Activated T-cell treated with anti-CD3 and anti-CD28 coated beads, Interleukin-2, amount 50 U/mL, for 24 hours (primary cell): Measurements from ENCODE around the gene ZNF888.
A peak's percentile ranks its signal among the peaks of the same experiment; 100 is the strongest.

ENCODE experiments used
- DNase-seq: peaks from one replicate; pipeline ENCODE4 v3.0.0-alpha.2; 2020
- H3K27ac Mint-ChIP-seq: 2 replicates; pipeline ENCODE4 v1.8.0; 2020; ENCODE audit warnings: mild to moderate bottlenecking, mixed read lengths
- H3K27me3 Mint-ChIP-seq: 2 replicates; pipeline ENCODE4 v1.8.0; 2020; ENCODE audit warnings: mixed read lengths
- H3K36me3 Mint-ChIP-seq: 2 replicates; pipeline ENCODE4 v1.8.0; 2020; ENCODE audit warnings: low read depth, mixed read lengths
- H3K4me1 Mint-ChIP-seq: 2 replicates; pipeline ENCODE4 v1.8.0; 2020; ENCODE audit warnings: low read depth, mixed read lengths
- H3K4me3 Mint-ChIP-seq: 2 replicates; pipeline ENCODE4 v1.8.0; 2020; ENCODE audit warnings: mild to moderate bottlenecking, moderate library complexity, mixed read lengths
- H3K9me3 Mint-ChIP-seq: 2 replicates; pipeline ENCODE4 v1.8.0; 2020; ENCODE audit warnings: mixed read lengths

The ZNF888 gene

DNA sequence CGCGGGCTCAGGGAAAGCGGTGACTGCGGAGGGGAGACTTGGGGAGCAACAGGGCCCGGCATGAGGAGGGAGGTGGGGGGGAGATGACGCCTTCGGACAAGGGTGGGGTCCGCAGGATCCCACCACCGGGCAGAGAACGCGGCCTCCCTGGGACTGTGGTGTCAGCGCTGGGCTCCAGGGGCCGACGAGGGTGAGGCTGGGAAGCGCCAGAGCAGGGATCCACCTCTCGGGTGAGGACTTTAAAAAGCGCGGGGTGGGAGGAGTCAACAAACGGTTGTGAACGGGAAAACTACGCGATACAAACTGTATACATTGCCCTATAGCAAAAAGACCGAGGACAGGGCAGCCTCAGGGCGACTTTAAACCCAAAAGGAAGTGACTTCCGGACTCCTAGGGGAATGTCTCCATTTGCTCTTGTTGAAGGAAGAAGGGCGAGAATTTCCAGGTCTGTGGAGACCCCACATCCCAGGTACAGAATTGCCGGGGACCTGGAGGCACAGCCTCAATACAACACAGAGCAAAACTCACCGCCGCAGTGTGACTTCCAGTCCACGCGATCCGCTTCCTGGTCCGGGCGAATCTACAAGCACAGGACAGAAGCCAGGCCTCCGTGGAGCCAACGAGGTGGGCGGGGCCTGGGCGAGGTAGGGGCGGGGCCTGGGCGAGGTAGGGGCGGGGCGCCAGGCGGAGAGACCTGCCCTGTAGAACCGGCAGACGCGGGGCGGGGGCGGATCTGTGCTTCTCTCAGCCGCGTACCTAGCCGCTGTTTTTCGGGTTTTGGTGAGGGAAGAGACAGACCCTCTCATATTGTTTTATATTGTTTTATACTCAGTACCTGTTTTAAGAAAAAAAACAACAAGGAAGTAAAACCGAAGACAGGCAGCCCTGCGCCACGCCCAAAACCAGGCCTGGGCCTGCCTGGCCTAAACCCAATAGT, at the start of gene ZNF888:
Gene ZNF888, minus strand, starts transcription at position 588 of the 937 bp plus-strand sequence. CDS start 5,555 bp downstream, outside the sequence.
- H3K4me1 Mint-ChIP-seq, result peaks cover 24% of the 10 kb centered on the region
- peaks cover 45% of the 10 kb centered on the region for H3K36me3 Mint-ChIP-seq
- DNase-seq, result peak; percentile 89
- H3K9me3 Mint-ChIP-seq, result peaks cover 12% of the 10 kb centered on the region
- peak within 1 kb of the TSS; percentile 89 for H3K27ac Mint-ChIP-seq
- peak within 1 kb of the TSS; percentile 85 for H3K4me3 Mint-ChIP-seq
- peaks cover 10% of the 10 kb centered on the region for H3K27me3 Mint-ChIP-seq

DNA sequence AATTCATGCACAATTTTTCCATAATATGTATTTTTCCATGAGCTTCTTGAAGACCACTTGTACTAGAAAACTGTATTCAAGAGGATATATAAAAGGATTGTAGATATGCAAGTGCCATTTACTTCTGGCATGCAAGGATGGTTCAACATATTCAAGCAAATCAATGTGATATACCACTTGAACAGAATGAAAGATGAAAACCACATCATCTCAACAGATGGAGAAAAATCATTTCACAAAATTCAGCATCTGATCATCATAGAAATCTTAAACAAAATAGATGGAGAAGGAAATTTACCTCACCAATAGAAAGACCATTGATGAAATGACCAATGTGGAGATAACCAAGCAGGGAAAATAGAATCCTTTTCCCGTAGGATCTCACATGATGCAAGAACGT, 44.5 kb upstream of the ZNF888 start:
- Mint-ChIP-seq H3K27ac (no peak overlapping the region), H3K9me3 (peaks cover 51% of the 10 kb centered on the region), H3K36me3 (peaks cover 61% of the 10 kb centered on the region), H3K4me1 (peaks cover 12% of the 10 kb centered on the region), H3K27me3 (no peaks in the 10 kb centered on the region), H3K4me3 (no peak overlapping the region)
- no peak for DNase-seq

DNA sequence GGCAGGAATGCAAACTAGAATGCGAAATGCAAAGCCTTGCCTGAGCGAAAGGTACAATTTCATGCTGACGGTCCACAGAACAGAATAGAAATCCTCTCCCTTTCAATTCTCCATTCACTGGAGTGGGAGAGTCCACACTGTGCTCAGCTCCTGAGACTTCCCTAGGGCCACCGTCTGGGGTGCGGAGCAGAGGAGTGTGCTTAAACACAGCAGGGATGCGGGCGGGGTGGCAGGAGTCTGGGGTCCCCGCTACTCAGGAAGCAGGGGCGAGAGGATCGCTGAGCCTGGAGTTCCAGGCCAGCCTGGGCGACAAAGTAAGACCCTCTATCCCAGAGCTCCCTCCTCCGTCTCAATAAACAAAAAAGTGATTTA, 40.0 kb upstream of the ZNF888 start:
- Mint-ChIP-seq H3K4me1 (peaks cover 29% of the 10 kb centered on the region), H3K27ac (peak overlapping the region; percentile 88), H3K4me3 (peak overlapping the region; percentile 94), H3K27me3 (no peaks in the 10 kb centered on the region), H3K36me3 (peaks cover 72% of the 10 kb centered on the region), H3K9me3 (peaks cover 59% of the 10 kb centered on the region)
- no peak for DNase-seq

DNA sequence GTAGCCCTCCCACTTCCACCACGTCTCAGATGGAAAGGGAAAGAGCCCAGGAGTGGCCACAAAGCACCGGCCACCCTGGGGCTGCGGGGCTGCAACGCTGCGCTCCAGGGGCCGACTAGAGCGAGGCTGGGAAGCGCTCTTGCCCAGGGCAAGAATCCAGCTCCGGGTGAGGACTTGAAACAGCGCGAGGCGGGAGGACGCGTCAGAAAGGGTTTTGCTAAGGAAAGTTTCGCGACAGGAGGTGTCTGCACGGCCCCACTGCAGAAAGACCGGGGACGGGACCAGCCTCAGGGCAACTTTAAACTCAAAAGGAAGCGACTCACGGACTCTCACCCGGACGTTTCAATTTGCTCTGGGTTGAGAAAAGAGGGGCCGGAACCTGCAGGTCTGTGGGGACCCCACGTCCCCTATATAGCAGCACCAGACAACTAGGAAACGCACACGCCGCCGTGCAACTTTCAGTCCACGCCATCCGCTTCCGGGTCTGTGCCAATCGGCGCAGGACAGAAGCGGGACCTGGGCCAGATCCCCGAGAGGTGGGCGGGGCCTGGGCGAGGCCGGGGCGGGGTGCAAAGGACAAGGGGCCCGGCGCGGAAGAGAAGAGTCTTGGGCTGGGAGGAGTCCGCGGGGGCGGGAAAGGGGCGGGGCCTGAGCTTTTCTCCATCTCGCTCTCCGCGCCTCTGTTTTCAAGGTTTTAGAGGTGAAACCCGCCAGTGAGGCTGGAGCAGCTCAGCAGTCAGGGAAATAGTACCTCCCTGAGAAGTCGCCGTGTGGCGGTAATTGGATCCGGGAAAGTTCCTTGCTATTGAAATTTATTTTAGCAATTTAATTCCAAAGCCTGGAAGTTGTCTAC, 39.4 kb upstream of the ZNF888 start, which contains the start of gene ZNF816:
Gene ZNF816, minus strand, starts transcription at position 488 of the 853 bp plus-strand sequence. CDS start 6,792 bp downstream, outside the sequence.
- H3K27ac Mint-ChIP-seq, result peak within 1 kb of the TSS; percentile 88
- H3K4me1 Mint-ChIP-seq, result peaks cover 29% of the 10 kb centered on the region
- H3K27me3 Mint-ChIP-seq, result no peaks in the 10 kb centered on the region
- peaks cover 61% of the 10 kb centered on the region for H3K9me3 Mint-ChIP-seq
- peak; percentile 99 for DNase-seq
- peak within 1 kb of the TSS; percentile 94 for H3K4me3 Mint-ChIP-seq
- H3K36me3 Mint-ChIP-seq, result peaks cover 73% of the 10 kb centered on the region

DNA sequence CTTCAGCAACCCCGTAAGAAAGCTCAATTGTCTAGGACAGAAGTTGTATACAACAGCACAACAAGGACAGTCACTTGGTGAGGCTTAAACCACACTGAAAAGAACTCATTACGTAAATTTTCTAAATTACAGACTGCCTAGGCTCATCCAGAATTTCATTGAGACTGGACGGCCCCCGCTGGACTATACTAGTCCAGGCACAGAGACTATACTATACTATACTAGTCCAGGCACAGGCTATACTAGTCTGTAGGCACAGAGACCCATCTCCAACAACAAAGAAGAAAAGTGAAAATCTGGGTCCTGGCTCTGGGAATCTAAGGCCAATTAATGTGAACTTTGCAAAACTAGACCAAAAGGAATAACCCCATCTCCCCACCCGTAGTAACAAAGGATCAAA, 38.8 kb upstream of the ZNF888 start:
- H3K36me3 Mint-ChIP-seq, result peaks cover 73% of the 10 kb centered on the region
- H3K4me3 Mint-ChIP-seq, result peak overlapping the region; percentile 94
- no peaks in the 10 kb centered on the region for H3K27me3 Mint-ChIP-seq
- peak overlapping the region; percentile 88 for H3K27ac Mint-ChIP-seq
- H3K9me3 Mint-ChIP-seq, result peaks cover 61% of the 10 kb centered on the region
- no peak for DNase-seq
- peaks cover 29% of the 10 kb centered on the region for H3K4me1 Mint-ChIP-seq

DNA sequence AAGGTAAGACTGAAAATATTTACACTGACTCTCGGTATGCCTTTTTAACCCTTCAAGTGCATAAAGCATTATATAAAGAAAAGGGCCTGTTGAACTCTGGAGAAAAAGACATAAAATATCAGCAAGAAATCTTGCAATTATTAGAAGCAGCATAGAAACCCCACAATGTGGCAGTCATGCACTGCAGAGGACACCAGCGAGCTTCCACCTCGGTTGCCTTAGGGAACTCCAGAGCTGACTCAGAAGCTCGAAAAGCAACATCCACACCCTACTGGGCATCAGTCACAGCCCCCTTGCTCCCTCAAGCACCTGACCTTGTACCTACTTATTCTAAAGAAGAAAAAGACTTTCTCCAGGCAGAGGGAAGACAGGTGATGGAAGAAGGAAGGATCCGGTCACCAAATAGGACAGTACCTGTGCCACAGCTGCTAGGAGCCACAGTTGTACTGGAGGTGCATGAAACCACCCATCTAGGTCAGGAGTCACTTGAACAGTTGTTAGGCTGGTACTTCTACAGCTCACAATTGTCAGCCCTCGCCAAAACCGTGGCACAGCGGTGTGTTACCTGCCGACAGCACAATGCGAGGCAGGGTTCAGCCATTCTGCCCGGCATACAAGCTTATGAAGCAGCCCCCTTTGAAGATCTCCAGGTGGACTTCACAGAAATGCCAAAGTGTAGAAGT, 36.5 kb upstream of the ZNF888 start:
- Mint-ChIP-seq H3K27ac (no peak overlapping the region), H3K36me3 (peaks cover 91% of the 10 kb centered on the region), H3K4me1 (peaks cover 29% of the 10 kb centered on the region), H3K4me3 (no peak overlapping the region), H3K27me3 (no peaks in the 10 kb centered on the region), H3K9me3 (peaks cover 70% of the 10 kb centered on the region)
- DNase-seq, result no peak

DNA sequence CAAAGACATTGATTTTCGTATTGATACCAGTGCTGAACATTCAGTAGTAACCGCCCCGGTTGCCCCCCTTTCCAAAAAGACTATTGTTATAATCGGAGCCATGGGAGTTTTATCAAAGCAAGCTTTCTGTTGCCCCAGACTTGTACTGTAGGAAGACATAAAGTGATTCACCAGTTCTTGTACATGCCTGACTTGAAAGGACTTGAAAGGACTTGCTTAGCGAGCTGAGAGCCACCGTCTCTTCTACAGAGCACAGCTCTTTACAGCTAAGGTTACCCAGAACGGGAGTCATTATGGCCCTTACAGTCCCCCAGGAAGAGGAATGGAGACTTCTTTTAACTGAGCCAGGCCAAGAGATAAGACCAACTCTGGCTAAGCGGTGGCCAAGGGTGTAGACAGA, 34.4 kb upstream of the ZNF888 start:
- no peak for DNase-seq
- H3K36me3 Mint-ChIP-seq, result peaks cover 96% of the 10 kb centered on the region
- H3K4me3 Mint-ChIP-seq, result no peak overlapping the region
- no peak overlapping the region for H3K27ac Mint-ChIP-seq
- peaks cover 17% of the 10 kb centered on the region for H3K4me1 Mint-ChIP-seq
- H3K9me3 Mint-ChIP-seq, result peaks cover 73% of the 10 kb centered on the region
- no peaks in the 10 kb centered on the region for H3K27me3 Mint-ChIP-seq

DNA sequence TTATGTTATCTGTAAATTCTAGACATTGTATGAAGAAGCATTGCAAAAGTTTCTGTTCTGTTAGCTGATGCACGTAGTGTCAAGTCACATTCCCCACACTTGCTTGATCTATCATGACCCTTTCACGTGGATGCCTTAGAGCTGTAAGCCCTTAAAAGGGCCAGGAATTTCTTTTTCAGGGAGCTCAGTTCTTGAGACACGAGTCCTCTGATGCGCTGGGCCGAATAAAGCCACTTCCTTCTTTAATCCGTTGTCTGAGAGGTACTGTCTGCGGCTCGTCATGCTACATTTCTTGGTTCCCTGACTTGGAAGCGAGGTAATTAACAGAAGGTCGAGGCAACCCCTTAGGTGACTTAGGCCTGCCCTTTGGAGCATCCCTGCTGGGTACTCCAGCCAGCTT, 33.7 kb upstream of the ZNF888 start:
- H3K27me3 Mint-ChIP-seq, result no peaks in the 10 kb centered on the region
- H3K4me1 Mint-ChIP-seq, result peaks cover 14% of the 10 kb centered on the region
- no peak overlapping the region for H3K4me3 Mint-ChIP-seq
- H3K27ac Mint-ChIP-seq, result no peak overlapping the region
- DNase-seq, result no peak
- H3K36me3 Mint-ChIP-seq, result peaks cover 96% of the 10 kb centered on the region
- H3K9me3 Mint-ChIP-seq, result peaks cover 77% of the 10 kb centered on the region

DNA sequence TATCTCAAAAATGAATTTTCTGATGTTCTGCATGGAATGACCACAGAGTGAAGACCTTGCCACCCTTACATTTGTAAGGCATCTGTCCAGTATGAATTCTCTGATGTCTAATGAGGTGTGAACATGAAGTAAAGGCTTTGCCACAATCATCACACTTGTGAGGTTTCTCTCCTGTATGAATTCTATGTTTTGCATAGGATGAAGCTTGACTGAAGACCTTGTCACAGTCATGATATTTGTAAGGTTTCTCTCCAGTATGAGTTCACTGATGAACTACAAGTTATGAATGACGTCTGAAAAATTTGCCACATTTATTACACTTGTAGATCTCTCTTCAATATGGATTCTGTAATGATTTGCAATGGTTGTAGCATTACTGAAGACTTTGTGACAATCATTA, 26.2 kb upstream of the ZNF888 start:
- no peak for DNase-seq
- H3K4me1 Mint-ChIP-seq, result no peaks in the 10 kb centered on the region
- H3K27ac Mint-ChIP-seq, result no peak overlapping the region
- no peaks in the 10 kb centered on the region for H3K27me3 Mint-ChIP-seq
- peaks cover 53% of the 10 kb centered on the region for H3K9me3 Mint-ChIP-seq
- no peak overlapping the region for H3K4me3 Mint-ChIP-seq
- H3K36me3 Mint-ChIP-seq, result peaks cover 70% of the 10 kb centered on the region

DNA sequence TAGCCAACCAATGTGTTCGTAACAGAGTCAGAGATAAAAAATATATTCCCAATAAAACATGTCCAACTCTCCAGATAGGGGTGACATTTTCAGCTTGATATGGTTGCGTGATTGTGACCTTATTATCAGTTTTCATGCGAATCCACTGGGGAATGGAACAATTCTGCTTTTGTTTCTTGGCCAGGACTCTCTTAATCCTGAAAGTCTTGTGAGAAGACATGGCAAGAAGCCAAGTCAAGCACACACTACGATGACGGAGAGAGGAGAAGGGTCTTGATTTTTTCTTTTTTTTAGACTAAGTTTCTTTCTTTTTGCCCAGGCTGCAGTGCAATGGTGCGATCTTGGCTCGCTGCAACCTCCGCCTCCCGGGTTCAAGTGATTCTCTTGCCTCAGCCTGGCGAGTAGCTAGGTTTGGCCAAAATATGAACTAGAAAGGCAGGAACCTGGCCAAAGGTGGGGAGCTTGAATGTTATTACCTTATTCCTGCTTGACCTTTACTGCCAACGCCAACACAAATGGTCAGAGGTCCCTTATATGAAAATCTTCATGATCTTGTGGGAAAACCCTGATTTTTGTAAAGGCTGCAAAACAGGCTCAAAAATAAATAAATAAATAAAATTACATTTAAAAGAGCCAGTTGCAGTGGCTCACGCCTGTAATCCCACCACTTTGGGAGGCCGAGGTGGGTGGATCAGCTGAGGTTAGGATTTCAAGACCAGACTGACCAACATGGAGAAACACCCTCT, 25.0 kb upstream of the ZNF888 start:
- Mint-ChIP-seq H3K36me3 (peaks cover 61% of the 10 kb centered on the region), H3K27me3 (no peaks in the 10 kb centered on the region), H3K9me3 (peaks cover 52% of the 10 kb centered on the region), H3K27ac (no peak overlapping the region), H3K4me3 (no peak overlapping the region), H3K4me1 (no peaks in the 10 kb centered on the region)
- DNase-seq, result no peak

DNA sequence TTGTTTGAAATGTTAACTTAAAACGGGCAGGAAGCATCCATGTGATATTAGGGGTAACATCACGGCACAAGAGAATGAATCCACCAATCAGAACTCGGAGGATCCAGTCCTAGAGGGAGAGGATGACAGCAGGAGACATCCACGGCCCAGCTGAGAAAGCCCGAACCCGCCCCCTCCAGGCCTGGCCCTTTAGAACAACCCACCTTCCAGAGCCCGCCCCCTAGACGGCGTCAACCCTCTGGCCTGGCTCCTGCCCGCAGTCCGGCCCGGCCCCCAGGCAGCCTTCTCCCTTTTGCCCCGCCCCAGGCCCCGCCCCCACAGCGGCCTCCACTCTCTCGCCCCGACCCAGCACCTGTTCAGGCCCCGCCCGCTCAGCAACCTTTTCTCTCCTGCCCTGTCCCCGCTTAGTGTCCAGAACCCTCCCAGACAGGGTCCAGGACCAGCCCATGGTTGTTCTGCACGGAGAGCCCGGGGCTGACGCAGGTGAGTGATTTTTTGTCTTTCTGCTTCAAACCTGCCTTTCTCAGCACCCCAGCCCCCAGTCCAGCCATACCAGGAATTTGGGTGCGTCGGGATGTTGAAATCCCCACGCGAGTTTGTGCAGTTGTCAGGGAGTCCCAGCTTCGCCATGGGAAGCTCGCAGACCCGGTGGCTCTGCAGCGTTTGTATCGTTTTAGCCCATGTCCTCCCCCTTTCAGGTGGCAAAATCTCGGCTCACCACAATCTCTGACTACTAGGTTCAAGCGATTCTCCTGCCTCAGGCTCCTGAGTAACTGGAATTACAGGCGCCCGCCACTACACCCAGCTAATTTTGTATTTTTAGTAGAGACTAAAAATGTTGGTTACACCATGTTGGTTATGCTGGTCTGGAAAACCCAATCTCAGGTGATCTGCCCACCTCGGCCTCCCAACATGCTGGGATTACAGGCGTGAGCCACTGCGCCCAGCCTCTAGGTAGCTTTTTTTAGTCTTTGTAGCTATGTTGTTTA, 23.4 kb upstream of the ZNF888 start:
- H3K4me3 Mint-ChIP-seq, result no peak overlapping the region
- DNase-seq, result no peak
- H3K27me3 Mint-ChIP-seq, result no peaks in the 10 kb centered on the region
- H3K27ac Mint-ChIP-seq, result no peak overlapping the region
- H3K9me3 Mint-ChIP-seq, result peaks cover 44% of the 10 kb centered on the region
- peaks cover 10% of the 10 kb centered on the region for H3K4me1 Mint-ChIP-seq
- peaks cover 57% of the 10 kb centered on the region for H3K36me3 Mint-ChIP-seq

DNA sequence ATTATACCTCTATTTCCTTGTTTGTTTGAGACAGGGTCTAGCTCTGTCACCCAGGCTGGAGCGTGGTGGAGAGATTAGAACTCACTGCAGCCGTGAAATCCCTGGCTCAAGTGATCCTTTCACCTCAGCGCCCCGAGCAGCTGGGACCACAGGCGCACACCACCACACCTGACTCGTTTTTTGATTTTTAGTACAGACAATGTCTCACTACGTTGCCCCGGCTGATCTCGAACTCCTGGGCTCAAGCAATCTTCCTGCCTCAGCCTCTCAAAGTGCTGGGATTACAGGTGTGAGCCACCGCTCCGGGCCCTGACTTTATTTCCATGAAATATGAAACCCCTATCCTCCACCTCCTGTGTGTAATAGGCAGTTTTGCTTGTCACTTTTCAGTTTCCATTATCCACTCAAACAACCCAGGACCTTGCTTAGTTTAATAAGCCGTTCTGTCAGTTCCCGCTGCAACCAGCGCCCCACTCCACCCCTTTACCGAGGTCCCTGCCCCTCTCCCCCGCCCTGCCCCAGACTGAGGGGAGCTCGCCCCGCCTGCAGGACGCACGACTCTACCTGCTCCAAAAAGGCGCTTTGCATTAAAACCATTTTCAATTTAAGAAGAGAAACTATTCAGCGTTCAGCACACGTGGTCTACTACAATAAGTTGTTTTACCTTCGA, 22.6 kb upstream of the ZNF888 start:
- Mint-ChIP-seq H3K27me3 (no peaks in the 10 kb centered on the region), H3K27ac (no peak overlapping the region), H3K36me3 (peaks cover 56% of the 10 kb centered on the region), H3K9me3 (peaks cover 41% of the 10 kb centered on the region), H3K4me3 (no peak overlapping the region), H3K4me1 (peaks cover 15% of the 10 kb centered on the region)
- DNase-seq, result no peak
